Activated CD4-positive, alpha-beta T cell treated with anti-CD3 and anti-CD28 coated beads, Interleukin-2, amount 10 ng/mL, durations not matched to agents 24 days and 14 days (primary cell): ENCODE results near the gene CNGA4. TPM values are rescaled to one million over a fixed set of nuclear protein-coding genes. Genes with fewer than 3 reads are reported as not detected.

Source experiments
- DNase-seq: peaks from one replicate; pipeline ENCODE4 v3.0.0; 2022
- H3K27ac Mint-ChIP-seq: one replicate; pipeline ENCODE4 v1.8.0; 2022; ENCODE audit warnings: mild to moderate bottlenecking, mixed read lengths
- H3K27me3 Mint-ChIP-seq: one replicate; pipeline ENCODE4 v1.8.0; 2022; ENCODE audit warnings: mixed read lengths
- H3K36me3 Mint-ChIP-seq: one replicate; pipeline ENCODE4 v1.8.0; 2022; ENCODE audit warnings: low read depth, mild to moderate bottlenecking, mixed read lengths
- H3K4me1 Mint-ChIP-seq: one replicate; pipeline ENCODE4 v1.8.0; 2021; ENCODE audit warnings: mixed read lengths
- H3K4me3 Mint-ChIP-seq: one replicate; pipeline ENCODE4 v1.8.0; 2022; ENCODE audit warnings: mild to moderate bottlenecking, moderate library complexity, mixed read lengths
- H3K9me3 Mint-ChIP-seq: one replicate; pipeline ENCODE4 v1.8.0; 2021; ENCODE audit warnings: mixed read lengths
- intact Hi-C: fragments of 100-400 bp; cut with micrococcal nuclease; formaldehyde crosslinking; loops from one replicate; pipeline ENCODE4 v1.15.1; 2023
- total RNA-seq: library from RNA; stranded (reverse); gene quantifications from 2 replicates; pipeline ENCODE4 v1.2.3, GENCODE V29; 2022

The CNGA4 gene, protein sequence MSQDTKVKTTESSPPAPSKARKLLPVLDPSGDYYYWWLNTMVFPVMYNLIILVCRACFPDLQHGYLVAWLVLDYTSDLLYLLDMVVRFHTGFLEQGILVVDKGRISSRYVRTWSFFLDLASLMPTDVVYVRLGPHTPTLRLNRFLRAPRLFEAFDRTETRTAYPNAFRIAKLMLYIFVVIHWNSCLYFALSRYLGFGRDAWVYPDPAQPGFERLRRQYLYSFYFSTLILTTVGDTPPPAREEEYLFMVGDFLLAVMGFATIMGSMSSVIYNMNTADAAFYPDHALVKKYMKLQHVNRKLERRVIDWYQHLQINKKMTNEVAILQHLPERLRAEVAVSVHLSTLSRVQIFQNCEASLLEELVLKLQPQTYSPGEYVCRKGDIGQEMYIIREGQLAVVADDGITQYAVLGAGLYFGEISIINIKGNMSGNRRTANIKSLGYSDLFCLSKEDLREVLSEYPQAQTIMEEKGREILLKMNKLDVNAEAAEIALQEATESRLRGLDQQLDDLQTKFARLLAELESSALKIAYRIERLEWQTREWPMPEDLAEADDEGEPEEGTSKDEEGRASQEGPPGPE
- not detected in 2 replicates for total RNA-seq

DNA sequence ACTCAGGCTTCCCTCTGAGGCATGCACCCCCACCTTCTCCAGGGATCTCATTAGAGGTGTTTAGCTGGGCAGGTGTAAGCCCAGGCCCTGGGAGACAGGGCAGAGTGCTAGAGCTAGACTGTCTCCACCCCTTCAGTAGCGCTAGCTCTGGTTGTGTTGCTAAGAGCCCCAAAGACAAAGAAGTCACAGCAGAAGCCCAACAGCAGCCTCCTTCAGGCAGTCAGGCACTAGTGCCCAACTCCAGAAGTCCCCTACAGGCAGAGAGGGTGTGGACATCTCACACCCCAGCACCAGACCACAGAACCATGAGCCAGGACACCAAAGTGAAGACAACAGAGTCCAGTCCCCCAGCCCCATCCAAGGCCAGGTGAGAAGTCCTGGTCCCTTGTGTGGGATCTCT lies at the start of gene CNGA4:
CNGA4 (plus strand) TSS at position 188 of the 400 bp plus-strand sequence; CDS start at position 306, 118 bp downstream.
- H3K4me3 Mint-ChIP-seq = no peak within 1 kb of the TSS

GRCh38 chr11:6191742-6192141 lies 47.1 kb upstream of the CNGA4 start:
- no peaks in the 10 kb centered on the region for H3K36me3 Mint-ChIP-seq
- intact Hi-C loops = no loop called here
- H3K27me3 Mint-ChIP-seq = peaks cover 4% of the 10 kb centered on the region
- DNase-seq = no peak
- no peak overlapping the region for H3K4me3 Mint-ChIP-seq
- peaks cover 11% of the 10 kb centered on the region for H3K4me1 Mint-ChIP-seq
- no peak overlapping the region for H3K27ac Mint-ChIP-seq
- no peaks in the 10 kb centered on the region for H3K9me3 Mint-ChIP-seq

More for the DNA sequence above, at the start of gene CNGA4:
- no peaks in the 10 kb centered on the region for H3K36me3 Mint-ChIP-seq
- intact Hi-C loops = loop anchor here (5.0 to 10.0 kb wide), 3 partner anchors 176 to 554 kb away; partner anchors contain the start of genes APBB1, TRIM22 and TRIM5
- DNase-seq = no peak
- peaks cover 11% of the 10 kb centered on the region for H3K4me1 Mint-ChIP-seq
- H3K27me3 Mint-ChIP-seq = peaks cover 13% of the 10 kb centered on the region
- H3K9me3 Mint-ChIP-seq = no peaks in the 10 kb centered on the region
- H3K27ac Mint-ChIP-seq = no peak within 1 kb of the TSS

DNA sequence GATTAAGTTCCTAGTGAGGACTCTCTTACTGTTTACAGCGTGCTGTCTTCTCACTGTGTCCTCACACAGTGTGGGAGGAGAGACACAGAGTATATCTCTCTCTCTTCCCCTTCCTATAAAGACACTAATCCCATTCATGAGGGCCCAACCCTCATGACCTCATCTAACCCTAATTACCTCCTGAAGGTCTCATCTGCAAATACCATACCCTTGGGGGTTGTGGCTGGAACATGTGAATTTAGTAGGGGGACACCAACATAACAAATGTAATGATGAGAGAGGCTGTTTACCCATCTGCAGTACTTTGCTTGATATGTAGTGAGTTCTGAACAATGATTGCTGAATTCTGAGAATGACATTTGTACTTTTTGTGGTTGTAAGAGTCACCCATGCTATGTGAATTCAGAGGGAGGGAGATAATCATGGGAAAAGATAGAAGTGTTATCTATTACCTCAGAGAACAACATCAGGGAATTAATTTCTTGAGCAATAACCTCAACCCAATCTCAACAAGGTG lies 44.8 kb upstream of the CNGA4 start:
- no peak overlapping the region for H3K27ac Mint-ChIP-seq

GRCh38 chr11:6196396-6196795 lies 42.5 kb upstream of the CNGA4 start:
- intact Hi-C loops = no loop called here
- H3K4me3 Mint-ChIP-seq = no peak overlapping the region
- H3K36me3 Mint-ChIP-seq = no peaks in the 10 kb centered on the region
- DNase-seq = peak; percentile 57
- H3K4me1 Mint-ChIP-seq = peaks cover 18% of the 10 kb centered on the region
- no peak overlapping the region for H3K27ac Mint-ChIP-seq
- peaks cover 4% of the 10 kb centered on the region for H3K27me3 Mint-ChIP-seq
- no peaks in the 10 kb centered on the region for H3K9me3 Mint-ChIP-seq

More for the DNA sequence above, 44.8 kb upstream of the CNGA4 start:
- Mint-ChIP-seq H3K9me3 (no peaks in the 10 kb centered on the region), H3K4me3 (no peak overlapping the region), H3K36me3 (no peaks in the 10 kb centered on the region), H3K4me1 (peaks cover 13% of the 10 kb centered on the region), H3K27me3 (peaks cover 4% of the 10 kb centered on the region)
- intact Hi-C loops = no loop called here
- no peak for DNase-seq

DNA sequence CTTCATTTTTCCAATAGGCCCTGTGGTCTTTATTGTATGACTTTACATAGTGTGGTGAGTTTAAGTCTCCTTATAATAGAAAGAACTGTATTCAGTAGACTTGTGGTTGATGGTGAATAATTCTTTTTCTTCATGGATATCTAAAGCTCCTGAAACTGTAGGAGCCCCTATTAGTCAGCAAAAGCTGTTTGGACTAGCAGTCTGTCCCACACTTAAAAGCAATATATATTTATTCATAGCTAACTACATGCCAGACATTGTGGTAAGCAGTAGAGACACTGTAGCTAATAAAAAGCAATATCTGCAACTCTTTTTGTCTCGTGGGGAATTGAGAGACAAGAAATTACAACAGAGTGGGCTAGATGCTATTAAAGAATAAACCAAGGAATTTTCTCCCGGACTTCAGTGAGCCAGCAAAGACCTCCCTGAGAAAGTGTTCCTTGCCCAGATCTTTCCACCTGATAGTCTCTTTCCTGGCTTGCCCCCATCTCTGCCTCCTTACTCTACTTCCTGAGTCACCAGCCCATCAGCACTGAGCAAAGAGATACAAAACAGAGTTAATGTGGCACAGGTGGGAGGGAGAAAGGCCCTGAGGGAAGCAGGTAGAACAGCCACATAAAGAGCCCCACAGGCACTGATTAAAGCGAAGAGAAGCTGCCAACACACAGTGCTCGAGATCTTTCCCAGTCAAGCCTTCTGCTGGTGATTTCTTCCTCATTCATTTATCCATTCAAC lies 41.3 kb upstream of the CNGA4 start:
- no peaks in the 10 kb centered on the region for H3K27me3 Mint-ChIP-seq
- H3K36me3 Mint-ChIP-seq = no peaks in the 10 kb centered on the region
- intact Hi-C loops = no loop called here
- H3K4me1 Mint-ChIP-seq = peaks cover 23% of the 10 kb centered on the region
- no peak overlapping the region for H3K4me3 Mint-ChIP-seq
- H3K27ac Mint-ChIP-seq = no peak overlapping the region
- no peaks in the 10 kb centered on the region for H3K9me3 Mint-ChIP-seq
- DNase-seq = peak; percentile 43

DNA sequence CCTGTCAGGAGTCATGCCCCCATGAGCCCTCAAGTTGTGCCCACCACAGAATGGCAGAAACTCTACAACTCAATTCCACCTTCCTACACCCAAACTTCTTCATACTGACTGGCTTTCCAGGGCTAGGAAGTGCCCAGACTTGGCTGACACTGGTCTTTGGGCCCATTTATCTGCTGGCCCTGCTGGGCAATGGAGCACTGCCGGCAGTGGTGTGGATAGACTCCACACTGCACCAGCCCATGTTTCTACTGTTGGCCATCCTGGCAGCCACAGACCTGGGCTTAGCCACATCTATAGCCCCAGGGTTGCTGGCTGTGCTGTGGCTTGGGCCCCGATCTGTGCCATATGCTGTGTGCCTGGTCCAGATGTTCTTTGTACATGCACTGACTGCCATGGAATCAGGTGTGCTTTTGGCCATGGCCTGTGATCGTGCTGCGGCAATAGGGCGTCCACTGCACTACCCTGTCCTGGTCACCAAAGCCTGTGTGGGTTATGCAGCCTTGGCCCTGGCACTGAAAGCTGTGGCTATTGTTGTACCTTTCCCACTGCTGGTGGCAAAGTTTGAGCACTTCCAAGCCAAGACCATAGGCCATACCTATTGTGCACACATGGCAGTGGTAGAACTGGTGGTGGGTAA lies 39.6 kb upstream of the CNGA4 start, which contains the start of gene OR52W1:
OR52W1 (plus strand) TSS at position 51 of the 637 bp plus-strand sequence; CDS start at position 51, 0 bp downstream.
- intact Hi-C loops = no loop called here
- H3K27ac Mint-ChIP-seq = no peak within 1 kb of the TSS
- H3K9me3 Mint-ChIP-seq = no peaks in the 10 kb centered on the region
- H3K4me3 Mint-ChIP-seq = no peak within 1 kb of the TSS
- peaks cover 3% of the 10 kb centered on the region for H3K36me3 Mint-ChIP-seq
- peak; percentile 44 for DNase-seq
- no peaks in the 10 kb centered on the region for H3K27me3 Mint-ChIP-seq
- peaks cover 37% of the 10 kb centered on the region for H3K4me1 Mint-ChIP-seq

DNA sequence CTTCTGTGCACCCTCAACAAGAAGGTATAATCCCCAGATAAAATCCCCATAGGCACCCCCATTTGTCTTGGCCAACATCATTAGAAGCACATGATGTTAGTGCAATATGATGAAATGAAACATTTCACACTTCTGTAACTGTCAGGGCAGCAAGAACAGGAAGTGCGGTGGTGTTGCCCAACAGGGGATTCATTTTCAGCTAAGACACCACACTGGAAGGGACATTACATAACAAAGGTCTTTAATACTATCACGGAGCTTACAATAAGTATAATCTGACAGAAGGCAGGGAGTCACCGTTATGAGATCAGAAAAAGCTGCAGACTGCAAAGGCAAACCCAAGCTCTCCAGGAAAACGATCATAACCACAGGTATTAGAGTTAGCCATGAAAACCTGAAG lies 37.9 kb upstream of the CNGA4 start:
- H3K36me3 Mint-ChIP-seq = peaks cover 3% of the 10 kb centered on the region
- no peak overlapping the region for H3K4me3 Mint-ChIP-seq
- H3K27me3 Mint-ChIP-seq = no peaks in the 10 kb centered on the region
- peak overlapping the region; percentile 17 for H3K27ac Mint-ChIP-seq
- H3K4me1 Mint-ChIP-seq = peaks cover 37% of the 10 kb centered on the region
- DNase-seq = peak; percentile 49
- no peaks in the 10 kb centered on the region for H3K9me3 Mint-ChIP-seq
- intact Hi-C loops = no loop called here

- no peak overlapping the region for H3K4me3 Mint-ChIP-seq
These were observed 37.4 kb upstream of the CNGA4 start for GRCh38 chr11:6201481-6201880.

DNA sequence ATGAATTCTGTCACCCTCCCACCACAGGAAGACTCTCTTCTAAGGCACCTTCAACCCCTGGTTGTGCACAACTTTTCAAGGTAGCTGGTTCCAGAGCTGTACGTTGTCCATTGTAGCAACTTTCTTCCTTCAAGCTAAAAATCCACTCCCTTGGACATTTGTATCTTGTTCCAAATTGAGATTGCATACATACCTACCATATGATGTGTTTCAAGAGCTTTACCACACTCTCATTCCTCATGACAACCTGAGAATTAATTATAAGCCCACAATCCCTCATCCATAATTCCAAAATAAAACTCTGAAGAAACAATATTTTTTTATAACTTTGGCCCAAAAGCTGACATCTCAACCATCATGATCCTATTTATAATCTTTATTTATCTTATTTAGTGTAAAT lies 36.8 kb upstream of the CNGA4 start:
- peak; percentile 31 for DNase-seq
- no peaks in the 10 kb centered on the region for H3K27me3 Mint-ChIP-seq
- peaks cover 3% of the 10 kb centered on the region for H3K36me3 Mint-ChIP-seq
- peaks cover 30% of the 10 kb centered on the region for H3K4me1 Mint-ChIP-seq
- H3K9me3 Mint-ChIP-seq = no peaks in the 10 kb centered on the region
- intact Hi-C loops = loop anchor here (2.0 kb wide), 1 partner anchor 33 kb away; the partner anchor contains the start of gene FHIP1B
- no peak overlapping the region for H3K4me3 Mint-ChIP-seq
- H3K27ac Mint-ChIP-seq = no peak overlapping the region

More at GRCh38 chr11:6201481-6201880, 37.4 kb upstream of the CNGA4 start:
- Mint-ChIP-seq H3K27me3 (no peaks in the 10 kb centered on the region), H3K27ac (no peak overlapping the region), H3K4me1 (peaks cover 32% of the 10 kb centered on the region), H3K36me3 (peaks cover 3% of the 10 kb centered on the region), H3K9me3 (no peaks in the 10 kb centered on the region)
- intact Hi-C loops = no loop called here
- peak; percentile 47 for DNase-seq

DNA sequence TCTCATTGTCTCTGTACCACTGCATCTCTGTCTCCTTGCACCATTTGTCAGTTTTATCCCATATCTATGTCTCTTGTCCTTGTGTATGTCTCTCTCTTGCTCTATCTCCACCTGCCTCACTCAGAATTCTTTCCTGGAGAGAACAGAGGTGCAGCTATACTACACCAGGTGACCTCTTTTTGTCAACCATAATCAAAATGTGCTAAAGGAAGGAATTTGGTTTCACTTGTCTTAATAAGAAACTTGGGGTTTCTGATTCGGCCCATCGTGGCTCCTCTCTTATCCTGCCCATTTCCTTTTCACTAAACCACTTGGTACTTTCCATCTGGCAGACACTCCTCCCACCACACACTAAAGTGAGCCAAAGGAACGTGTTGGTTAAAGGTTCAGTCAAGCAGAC lies 35.6 kb upstream of the CNGA4 start:
- no peaks in the 10 kb centered on the region for H3K27me3 Mint-ChIP-seq
- peaks cover 27% of the 10 kb centered on the region for H3K4me1 Mint-ChIP-seq
- no peaks in the 10 kb centered on the region for H3K9me3 Mint-ChIP-seq
- intact Hi-C loops = loop anchor here (2.0 kb wide), 1 partner anchor 31 kb away; the partner anchor contains the start of gene FHIP1B
- DNase-seq = peak; percentile 75
- H3K4me3 Mint-ChIP-seq = peak overlapping the region; percentile 18
- H3K36me3 Mint-ChIP-seq = peaks cover 3% of the 10 kb centered on the region
- H3K27ac Mint-ChIP-seq = peak overlapping the region; percentile 41

DNA sequence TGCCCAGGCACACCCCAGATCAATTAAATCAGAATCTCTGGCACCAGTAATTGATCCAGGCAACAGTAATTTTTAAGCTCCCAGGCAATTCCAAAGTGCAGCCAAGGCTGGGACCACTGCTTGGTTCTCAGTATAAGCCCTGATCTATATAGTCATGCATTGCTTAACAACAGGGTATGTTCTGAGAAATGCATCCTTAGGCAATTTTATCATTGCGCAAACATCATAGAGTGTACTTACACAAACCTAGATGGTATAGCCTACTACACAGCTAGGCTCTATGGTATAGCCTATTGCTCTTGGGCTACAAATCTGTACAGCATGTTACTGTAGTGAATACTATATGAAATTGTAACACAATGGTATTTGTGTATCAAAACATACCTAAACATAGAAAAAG lies 34.2 kb upstream of the CNGA4 start:
- Mint-ChIP-seq H3K27me3 (no peaks in the 10 kb centered on the region), H3K27ac (no peak overlapping the region), H3K4me3 (no peak overlapping the region), H3K36me3 (peaks cover 6% of the 10 kb centered on the region), H3K4me1 (peaks cover 27% of the 10 kb centered on the region), H3K9me3 (no peaks in the 10 kb centered on the region)
- peak; percentile 48 for DNase-seq
- intact Hi-C loops = no loop called here

- no peak within 1 kb of the TSS for H3K27ac Mint-ChIP-seq
- H3K4me3 Mint-ChIP-seq = no peak within 1 kb of the TSS
- DNase-seq = peak; percentile 51
- peaks cover 8% of the 10 kb centered on the region for H3K36me3 Mint-ChIP-seq
- H3K4me1 Mint-ChIP-seq = peaks cover 27% of the 10 kb centered on the region
- intact Hi-C loops = no loop called here
- H3K9me3 Mint-ChIP-seq = no peaks in the 10 kb centered on the region
- H3K27me3 Mint-ChIP-seq = no peaks in the 10 kb centered on the region
These were observed 33.5 kb upstream of the CNGA4 start, which contains the start of gene C11orf42 for GRCh38 chr11:6205366-6205765. C11orf42 (plus strand) TSS chr11:6205557; CDS start chr11:6205616, 59 bp downstream.
